ENCODE data around the gene CPB1.
"Not testable (repeated sequence)": the region's sequence is repeated elsewhere in the genome, so short reads cannot be mapped to it uniquely, and the experiment has no call there.

Gene CPB1

GRCh38 chr3:148827585-148827984 lies at the start of gene CPB1:
CPB1 (plus strand) TSS chr3:148827811; CDS start chr3:148827824, 13 bp downstream.
- no peak for DNase-seq (ENCODE audit: low read depth in 2 of 2)

DNA sequence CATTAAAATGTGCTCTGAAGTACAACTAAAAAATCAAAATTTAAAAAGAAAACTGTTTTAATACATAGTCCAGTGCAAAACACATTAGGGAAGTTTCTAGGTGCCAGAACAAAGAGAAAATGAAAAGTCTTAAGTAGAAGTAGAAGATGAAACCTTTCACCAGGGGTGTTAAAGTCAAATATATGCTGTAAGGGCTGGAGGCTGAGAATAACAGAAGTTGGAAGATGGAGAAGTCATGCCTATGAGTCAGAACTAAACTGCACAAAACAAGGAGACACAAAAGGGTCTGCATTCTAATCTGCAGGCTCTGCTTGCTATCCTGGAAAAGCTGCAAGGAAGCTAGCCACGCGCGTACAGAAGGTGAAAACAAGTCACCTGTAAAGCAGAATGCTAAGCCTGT lies 48.7 kb upstream of the CPB1 start:
- no peak for DNase-seq (ENCODE audit: low read depth in 2 of 2)

DNA sequence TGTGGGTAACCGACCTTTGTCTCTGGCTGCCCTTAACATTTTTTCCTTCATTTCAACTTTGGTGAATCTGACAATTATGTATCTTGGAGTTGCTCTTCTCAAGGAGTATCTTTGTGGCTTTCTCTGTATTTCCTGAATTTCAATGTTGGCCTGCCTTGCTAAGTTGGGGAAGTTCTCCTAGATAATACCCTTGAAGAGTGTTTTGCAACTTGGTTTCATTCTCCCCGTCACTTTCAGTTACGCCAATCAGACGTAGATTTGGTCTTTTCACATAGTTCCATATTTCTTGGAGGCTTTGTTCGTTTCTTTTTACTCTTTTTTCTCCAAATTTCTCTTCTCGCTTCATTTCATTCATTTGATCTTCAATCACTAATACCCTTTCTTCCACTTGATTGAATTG lies 42.6 kb upstream of the CPB1 start:
- DNase-seq (ENCODE audit: low read depth in 2 of 2) = not testable (repeated sequence)

- DNase-seq (ENCODE audit: low read depth in 2 of 2) = not testable (repeated sequence)
These were observed 41.5 kb upstream of the CPB1 start for GRCh38 chr3:148786159-148786558.

DNA sequence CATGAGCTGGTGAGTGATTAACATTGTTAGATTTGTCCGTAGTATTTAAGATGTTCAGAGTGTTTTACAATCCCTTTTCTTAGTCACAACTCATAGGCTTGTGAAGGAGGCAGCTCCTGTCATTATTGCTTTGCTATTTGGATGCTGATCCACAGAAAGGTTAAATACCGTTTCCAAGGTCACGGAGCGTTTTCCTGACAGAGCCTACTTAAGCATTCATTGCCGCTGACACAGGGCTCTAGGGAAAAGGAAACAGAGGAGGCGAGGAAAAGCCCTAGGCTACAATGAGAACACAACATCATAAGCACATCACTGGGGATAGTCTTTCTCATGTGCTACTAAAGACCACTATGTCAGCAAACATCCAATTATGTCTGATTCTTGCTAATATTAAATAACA lies 38.5 kb upstream of the CPB1 start:
- DNase-seq (ENCODE audit: low read depth in 2 of 2) = no peak

DNA sequence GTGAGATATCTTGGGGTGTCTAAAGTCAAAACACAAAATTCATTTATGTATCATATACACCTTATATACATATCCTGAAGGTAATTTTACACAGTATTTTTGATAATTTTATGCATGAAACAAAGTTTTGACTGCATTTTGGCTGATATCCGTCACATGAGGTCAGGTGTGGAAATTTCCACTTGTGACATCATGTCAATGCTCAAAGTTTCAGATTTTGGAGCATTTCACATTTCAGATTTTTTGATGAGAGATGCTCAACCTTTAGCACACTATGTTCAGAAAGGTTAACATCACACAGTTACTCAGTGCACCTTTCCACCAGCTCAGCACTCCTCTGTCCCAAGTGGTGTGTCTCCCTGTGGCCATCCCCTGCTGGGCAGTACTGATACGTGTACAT lies 37.7 kb upstream of the CPB1 start:
- DNase-seq (ENCODE audit: low read depth in 2 of 2) = no peak

- DNase-seq (ENCODE audit: low read depth in 2 of 2) = no peak
These were observed 37.2 kb upstream of the CPB1 start for GRCh38 chr3:148790370-148790769.

DNA sequence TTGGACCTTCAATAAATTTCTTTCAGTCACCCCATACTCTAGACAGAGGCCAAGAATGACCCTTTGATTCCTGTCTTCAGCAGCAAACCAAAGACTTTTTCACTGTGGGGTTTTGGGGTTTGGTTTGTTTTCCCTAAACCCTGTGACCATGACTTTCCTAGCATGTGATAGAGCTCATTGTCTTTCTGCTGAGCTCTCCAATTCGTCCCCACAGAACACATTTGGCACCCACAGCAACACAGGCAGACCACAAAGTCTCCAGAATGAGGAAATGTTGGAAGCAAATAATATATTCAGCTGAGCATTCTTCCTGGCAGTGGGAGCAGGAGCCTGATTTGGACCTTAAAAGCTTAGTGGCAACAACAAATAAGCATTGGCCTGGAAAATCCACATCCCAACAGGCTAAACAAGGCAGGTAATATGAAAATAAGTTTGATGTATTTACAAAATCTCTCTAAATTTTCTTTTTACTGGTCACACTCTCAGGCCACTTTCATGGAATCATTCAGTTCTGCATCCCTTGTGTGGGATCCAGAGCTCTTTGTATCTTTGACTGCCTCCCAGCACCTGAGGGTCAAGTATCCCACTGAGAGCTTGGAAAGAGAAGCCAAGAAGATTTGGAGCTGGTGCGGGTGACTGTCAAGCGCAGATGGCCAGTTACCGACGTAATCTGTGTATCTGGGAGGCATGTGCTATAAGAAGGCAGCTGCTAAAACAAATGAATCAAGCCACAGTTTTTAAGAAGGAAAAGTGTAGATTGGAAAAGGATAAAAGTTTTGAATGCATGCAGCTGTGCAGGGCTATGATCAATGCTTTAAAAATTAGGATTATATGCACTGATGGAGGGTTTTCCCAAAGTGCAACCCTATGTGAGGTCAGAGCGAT lies 36.5 kb upstream of the CPB1 start:
- no peak for DNase-seq (ENCODE audit: low read depth in 2 of 2)

- DNase-seq (ENCODE audit: low read depth in 2 of 2) = no peak
These were observed 35.7 kb upstream of the CPB1 start for GRCh38 chr3:148791920-148792319.

DNA sequence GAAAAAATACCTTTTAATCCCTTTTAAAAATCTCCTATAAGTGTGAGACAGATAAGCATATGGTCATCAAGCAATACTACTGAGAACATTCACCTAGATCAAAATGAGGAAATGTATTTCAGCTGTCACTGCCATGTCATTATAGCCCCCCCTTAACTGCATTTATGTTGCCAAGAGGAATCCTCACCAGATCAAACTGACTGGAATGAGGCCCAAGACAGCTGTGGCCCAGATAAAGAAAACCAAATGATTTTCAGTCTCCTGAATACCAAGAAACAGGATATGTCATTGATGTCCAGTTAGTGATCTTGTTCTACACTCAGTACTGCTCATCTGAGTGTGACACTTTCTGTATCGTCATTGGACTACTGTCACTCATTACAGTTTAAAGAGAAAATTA lies 35.1 kb upstream of the CPB1 start:
- DNase-seq (ENCODE audit: low read depth in 2 of 2) = no peak

DNA sequence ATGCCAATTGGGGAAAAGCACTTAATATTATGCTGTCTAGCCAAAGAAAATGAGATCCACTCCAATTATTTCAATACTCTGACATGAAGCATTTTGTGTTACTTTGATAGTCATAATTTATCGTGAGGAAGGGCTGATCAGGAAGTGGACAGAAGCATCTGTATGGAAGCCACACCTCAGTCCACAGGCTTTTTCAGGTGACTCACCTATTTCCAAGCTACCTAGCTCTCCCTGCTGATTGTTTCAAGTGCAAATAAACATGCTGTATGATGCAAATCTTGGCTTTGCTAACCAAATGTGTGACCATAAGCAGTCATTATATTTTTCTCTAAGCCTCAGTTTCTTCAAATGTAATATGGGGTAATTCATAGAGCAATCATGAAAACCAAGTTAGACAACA lies 30.8 kb upstream of the CPB1 start:
- no peak for DNase-seq (ENCODE audit: low read depth in 2 of 2)

- no peak for DNase-seq (ENCODE audit: low read depth in 2 of 2)
These were observed 29.8 kb upstream of the CPB1 start for GRCh38 chr3:148797795-148798194.

GRCh38 chr3:148800414-148800813 lies 27.2 kb upstream of the CPB1 start:
- DNase-seq (ENCODE audit: low read depth in 2 of 2) = no peak

GRCh38 chr3:148809835-148810234 lies 17.8 kb upstream of the CPB1 start:
- DNase-seq (ENCODE audit: low read depth in 2 of 2) = no peak

DNA sequence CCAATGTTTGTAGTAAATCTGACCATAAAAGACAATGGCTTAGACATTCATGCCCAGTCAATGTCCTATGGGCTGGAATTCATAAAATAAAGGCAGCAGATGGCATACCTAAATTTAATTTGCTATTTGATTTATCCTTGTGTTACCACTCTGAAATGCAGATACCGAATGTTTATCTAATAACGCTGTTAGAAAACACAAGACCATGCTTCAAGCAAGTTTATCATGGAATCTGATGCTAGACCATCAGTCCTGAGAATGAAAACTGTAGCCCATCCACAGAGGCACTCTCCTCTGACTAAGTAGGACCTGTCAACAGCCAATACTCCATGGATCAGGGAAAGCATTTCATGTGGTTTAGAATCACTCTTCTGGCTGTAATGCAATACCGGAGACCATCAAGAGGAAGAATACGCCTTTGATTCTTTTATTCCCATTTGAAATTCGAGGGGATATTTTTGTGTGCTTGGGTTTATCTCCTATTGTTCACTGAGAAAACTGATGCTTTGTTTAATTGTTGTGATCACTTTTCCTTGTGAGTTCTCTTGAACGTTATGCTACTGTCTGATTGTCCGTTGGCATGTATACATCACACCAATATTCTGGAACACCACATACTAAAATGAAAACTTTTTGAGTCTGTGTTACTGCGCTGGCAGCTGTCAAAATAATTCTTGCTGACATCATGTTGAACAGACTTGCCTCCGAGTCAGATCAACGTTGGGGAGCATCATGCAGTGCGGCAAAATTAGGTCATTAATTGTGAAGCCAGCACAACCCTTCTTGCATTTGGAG lies 12.1 kb upstream of the CPB1 start:
- DNase-seq (ENCODE audit: low read depth in 2 of 2) = no peak

DNA sequence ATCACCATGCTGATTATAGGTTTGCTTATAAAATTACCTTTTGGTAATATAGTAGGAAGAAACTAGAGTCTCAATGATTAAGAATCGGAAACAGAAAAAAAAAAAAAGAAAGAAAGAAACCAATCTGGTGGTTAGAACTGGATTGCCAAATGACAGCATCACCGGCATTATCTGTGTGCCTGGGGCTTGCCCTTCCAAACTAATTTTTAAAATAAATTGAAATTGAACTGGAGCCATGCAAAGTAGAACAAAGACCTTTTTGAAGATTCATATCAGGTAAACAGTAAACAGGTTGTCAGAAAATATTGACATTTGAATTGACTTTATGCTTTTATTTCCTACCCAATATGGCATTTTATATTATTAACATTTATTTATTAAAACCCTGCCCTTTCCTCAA lies 11.2 kb upstream of the CPB1 start:
- no peak for DNase-seq (ENCODE audit: low read depth in 2 of 2)

DNA sequence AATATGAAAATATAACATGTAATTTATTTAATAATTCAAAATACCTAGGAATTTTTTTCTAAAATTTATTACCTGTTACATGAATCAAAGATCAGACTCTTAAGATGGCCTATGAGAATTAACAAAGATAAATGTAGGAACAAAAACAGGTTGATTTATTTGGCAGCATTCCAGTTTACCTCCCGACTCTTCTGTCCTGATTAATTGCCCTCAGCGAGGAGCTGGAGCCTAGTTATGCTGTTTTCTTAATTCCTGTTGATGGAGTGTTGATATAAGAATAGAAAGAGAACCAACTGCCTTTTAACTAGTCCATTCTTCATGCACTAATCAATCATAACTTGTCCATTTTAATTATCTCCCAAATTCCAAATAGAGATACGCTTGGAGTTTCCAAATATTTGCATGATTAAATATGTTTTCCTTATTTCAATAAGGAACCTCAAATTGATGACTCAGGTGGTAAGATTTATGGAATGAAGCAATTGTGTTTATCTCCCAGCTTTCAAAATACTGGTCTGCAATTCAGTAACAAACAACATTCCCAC lies 10.6 kb upstream of the CPB1 start:
- no peak for DNase-seq (ENCODE audit: low read depth in 2 of 2)

- no peak for DNase-seq (ENCODE audit: low read depth in 2 of 2)
These were observed 7.0 kb upstream of the CPB1 start for GRCh38 chr3:148820361-148821245.

- no peak for DNase-seq (ENCODE audit: low read depth in 2 of 2)
These were observed 4.6 kb upstream of the CPB1 start for GRCh38 chr3:148823026-148823425.

DNA sequence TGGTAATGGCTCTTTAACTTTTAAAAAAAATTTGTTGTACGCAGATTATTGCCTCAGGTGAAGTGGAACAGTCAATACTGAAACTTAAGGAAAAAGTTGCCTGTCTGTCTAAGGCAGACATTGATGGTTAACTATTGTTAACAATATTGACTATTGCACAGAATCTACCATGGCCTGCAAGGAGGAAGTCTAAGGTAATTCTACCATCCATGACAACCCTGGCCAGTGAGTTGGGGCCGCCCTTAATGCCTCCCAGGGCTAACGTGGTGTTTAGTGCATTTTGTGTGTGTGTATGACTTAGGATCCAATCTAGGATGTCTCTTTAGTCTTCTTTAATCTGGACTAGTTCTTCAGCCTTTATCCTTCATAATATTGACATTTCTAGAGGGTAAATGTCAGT lies 2.1 kb upstream of the CPB1 start:
- no peak for DNase-seq (ENCODE audit: low read depth in 2 of 2)

DNA sequence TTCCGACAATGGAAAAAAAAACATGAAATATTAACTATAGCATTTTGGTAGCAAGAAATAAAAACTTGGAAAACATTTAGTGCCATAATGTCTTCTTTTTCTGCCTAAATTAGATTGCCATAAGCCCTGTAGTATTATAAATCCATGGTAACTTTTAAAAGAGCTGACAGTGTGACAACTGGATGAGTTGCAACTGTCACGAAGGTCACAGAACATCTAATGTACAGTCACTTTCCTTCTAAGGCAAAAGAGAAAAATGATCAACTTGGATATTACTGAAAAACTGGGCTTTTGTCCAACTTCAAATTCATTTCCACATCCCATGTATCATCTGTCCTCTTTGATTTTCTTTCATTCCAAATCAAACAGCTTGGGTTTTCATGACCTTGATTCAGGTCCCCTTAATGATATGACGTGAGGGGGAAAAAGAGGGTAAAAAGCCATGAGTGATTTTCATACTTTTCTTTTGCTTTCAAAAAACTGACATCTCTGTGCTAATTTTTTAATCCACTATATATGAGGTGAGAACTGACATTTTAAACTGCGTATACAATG lies 602 bp downstream of the CPB1 start:
- no peak for DNase-seq (ENCODE audit: low read depth in 2 of 2)
